IMR-90 (cell line): ENCODE data around the gene LTN1. TPM values are rescaled to one million over a fixed set of nuclear protein-coding genes. Genes with fewer than 3 reads are reported as not detected.

ENCODE experiments used
- ATAC-seq: fragments of 200-7000 bp; cut with Tn5 transposase; 2 replicates; pipeline ENCODE4 v1.9.1; 2020; ENCODE audit warnings: low read depth, mild to moderate bottlenecking, moderate library complexity
- BruUV-seq: library from RNA; stranded (reverse); fragments of 400-500 nt; replicated peaks from 2 replicates; lab custom pipeline; 2021; lab: Mats Ljungman, UMichigan
- CTCF ChIA-PET: fragments of 300-600 bp; formaldehyde crosslinking; extraction: SDS; loops from one replicate; lab custom pipeline; 2021; ENCODE audit warnings: antibody characterized with exemption; lab: Yijun Ruan, JAX
- POLR2A ChIA-PET: fragments of 300-600 bp; sonication (Branson Sonifier 250); formaldehyde crosslinking; loops from one replicate; lab custom pipeline; 2022; ENCODE audit warnings: antibody characterized with exemption; ENCODE audit not compliant: unreplicated experiment; lab: Charles Lee
- DNase-seq: peaks from one replicate; pipeline ENCODE4 v3.0.0; 2013
- H2AFZ ChIP-seq: replicated peaks from 2 replicates; pipeline ENCODE3; 2013; ENCODE audit warnings: low read length, mild to moderate bottlenecking; ENCODE audit not compliant: poor library complexity
- H2AK5ac ChIP-seq: 2 replicates; pipeline ENCODE4 v1.6.1; 2013; ENCODE audit warnings: low read depth, low read length, inconsistent platforms
- H2AK9ac ChIP-seq: replicated peaks from 2 replicates; pipeline ENCODE3; 2013; ENCODE audit warnings: mild to moderate bottlenecking, low read depth, low read length, moderate library complexity; ENCODE audit not compliant: poor library complexity
- H2BK120ac ChIP-seq: 2 replicates; pipeline ENCODE4 v1.6.1; 2013; ENCODE audit warnings: low read depth, low read length, inconsistent platforms
- H2BK15ac ChIP-seq: 3 replicates; pipeline ENCODE4 v1.6.1; 2013; ENCODE audit warnings: low read depth, low read length, inconsistent platforms
- H2BK20ac ChIP-seq: 2 replicates; pipeline ENCODE4 v1.6.1; 2013; ENCODE audit warnings: low read depth, mild to moderate bottlenecking, inconsistent platforms, low read length, moderate library complexity
- H2BK5ac ChIP-seq: 2 replicates; pipeline ENCODE4 v1.6.1; 2013; ENCODE audit warnings: mild to moderate bottlenecking, low read depth, low read length, inconsistent platforms; ENCODE audit not compliant: poor library complexity, severe bottlenecking
- H3K14ac ChIP-seq: replicated peaks from 2 replicates; pipeline ENCODE4 v1.6.1; 2013; ENCODE audit warnings: low read depth, low read length, inconsistent platforms
- H3K18ac ChIP-seq: 2 replicates; pipeline ENCODE4 v1.6.1; 2013; ENCODE audit warnings: low read depth, low read length, control low read depth
- H3K23ac ChIP-seq: 2 replicates; pipeline ENCODE4 v1.6.1; 2013; ENCODE audit warnings: low read depth, low read length, inconsistent platforms
- H3K27ac ChIP-seq: 2 replicates; pipeline ENCODE4 v1.5.1; 2013; ENCODE audit warnings: mild to moderate bottlenecking, control low read depth, low read length; ENCODE audit not compliant: insufficient read depth
- H3K27me3 ChIP-seq: 2 replicates; pipeline ENCODE4 v1.6.1; 2013; ENCODE audit warnings: low read length; ENCODE audit not compliant: control insufficient read depth, insufficient read depth
- H3K36me3 ChIP-seq: 2 replicates; pipeline ENCODE4 v1.6.1; 2013; ENCODE audit warnings: low read length, mixed read lengths; ENCODE audit not compliant: control insufficient read depth, insufficient read depth
- H3K4ac ChIP-seq: 2 replicates; pipeline ENCODE4 v1.6.1; 2013; ENCODE audit warnings: low read depth, low read length, inconsistent platforms
- H3K4me1 ChIP-seq: 2 replicates; pipeline ENCODE4 v1.6.1; 2013; ENCODE audit warnings: low read length, mixed read lengths; ENCODE audit not compliant: control insufficient read depth, insufficient read depth
- H3K4me2 ChIP-seq: 2 replicates; pipeline ENCODE4 v1.6.1; 2013; ENCODE audit warnings: low read depth, mild to moderate bottlenecking, control low read depth, low read length, moderate library complexity
- H3K4me3 ChIP-seq: 2 replicates; pipeline ENCODE4 v1.5.1; 2013; ENCODE audit warnings: low read depth, mild to moderate bottlenecking, control low read depth, low read length, moderate library complexity; ENCODE audit not compliant: insufficient read depth
- H3K56ac ChIP-seq: 2 replicates; pipeline ENCODE4 v1.6.1; 2013; ENCODE audit warnings: low read length, inconsistent platforms; ENCODE audit not compliant: insufficient read depth; ENCODE audit errors: extremely low read depth
- H3K79me1 ChIP-seq, 2 experiments: 2 replicates each; pipeline ENCODE4 v1.6.1; 2013; ENCODE audit warnings: low read length in 2 of 2, inconsistent platforms in 1 of 2, low read depth in 1 of 2
- H3K9ac ChIP-seq: 2 replicates; pipeline ENCODE4 v1.6.1; 2013; ENCODE audit warnings: low read depth, low read length, control low read depth
- H3K9me1 ChIP-seq: 2 replicates; pipeline ENCODE4 v1.6.1; 2013; ENCODE audit warnings: low read length, inconsistent platforms; ENCODE audit not compliant: insufficient read depth
- H3K9me3 ChIP-seq: 2 replicates; pipeline ENCODE4 v1.6.1; 2013; ENCODE audit warnings: low read length; ENCODE audit not compliant: control insufficient read depth, insufficient read depth
- H4K20me1 ChIP-seq: 2 replicates; pipeline ENCODE4 v1.6.1; 2013; ENCODE audit warnings: low read length, inconsistent platforms; ENCODE audit not compliant: insufficient read depth
- H4K5ac ChIP-seq: 2 replicates; pipeline ENCODE4 v1.6.1; 2013; ENCODE audit warnings: mild to moderate bottlenecking, low read depth, low read length, control low read depth
- H4K8ac ChIP-seq, 2 experiments: 2 replicates each; pipeline ENCODE4 v1.6.1; 2013; ENCODE audit warnings: low read depth in 2 of 2, low read length in 2 of 2, control low read depth in 1 of 2, inconsistent platforms in 1 of 2
- H4K91ac ChIP-seq: 2 replicates; pipeline ENCODE4 v1.6.1; 2013; ENCODE audit warnings: low read depth, low read length, inconsistent platforms; ENCODE audit not compliant: insufficient read depth
- BHLHE40 ChIP-seq: fragments of 150-350 bp; IDR thresholded peaks from 2 replicates; pipeline ENCODE4 v1.6.1; 2016; ENCODE audit warnings: mild to moderate bottlenecking, low read depth, low read length
- CEBPB ChIP-seq: IDR thresholded peaks from 2 replicates; pipeline ENCODE4 v1.6.1; 2012; ENCODE audit warnings: low read depth, low read length, improper control_type of control experiment
- CHD1 ChIP-seq: IDR thresholded peaks from 2 replicates; pipeline ENCODE4 v1.6.1; 2012; ENCODE audit warnings: low read depth, low read length, improper control_type of control experiment
- CTCF ChIP-seq: conservative IDR thresholded peaks from 2 replicates; pipeline ENCODE4 v1.5.1; 2012; ENCODE audit warnings: mild to moderate bottlenecking, low read depth, low read length, improper control_type of control experiment
- ELK1 ChIP-seq: fragments of 150-350 bp; IDR thresholded peaks from 2 replicates; pipeline ENCODE4 v1.6.1; 2016; ENCODE audit warnings: low read depth, mild to moderate bottlenecking, low read length, moderate library complexity, borderline replicate concordance
- FOS ChIP-seq: fragments of 150-350 bp; IDR thresholded peaks from 2 replicates; pipeline ENCODE4 v1.6.1; 2016; ENCODE audit warnings: low read depth, low read length
- MAZ ChIP-seq: IDR thresholded peaks from 2 replicates; pipeline ENCODE4 v1.6.1; 2012; ENCODE audit warnings: low read depth, mild to moderate bottlenecking, low read length, improper control_type of control experiment, moderate library complexity, borderline replicate concordance
- MXI1 ChIP-seq: IDR thresholded peaks from 2 replicates; pipeline ENCODE4 v1.6.1; 2012; ENCODE audit warnings: low read depth, mild to moderate bottlenecking, low read length, moderate library complexity, borderline replicate concordance
- NFE2L2 ChIP-seq: fragments of 150-350 bp; IDR thresholded peaks from 2 replicates; pipeline ENCODE4 v1.6.1; 2016; ENCODE audit warnings: low read depth, mild to moderate bottlenecking, low read length
- POLR2A ChIP-seq: IDR thresholded peaks from 2 replicates; pipeline ENCODE4 v1.6.1; 2012; ENCODE audit warnings: mild to moderate bottlenecking, low read depth, low read length
- RAD21 ChIP-seq: IDR thresholded peaks from 2 replicates; pipeline ENCODE4 v1.6.1; 2012; ENCODE audit warnings: low read length, improper control_type of control experiment
- RCOR1 ChIP-seq: IDR thresholded peaks from 2 replicates; pipeline ENCODE4 v1.6.1; 2012; ENCODE audit warnings: mild to moderate bottlenecking, low read length, improper control_type of control experiment; ENCODE audit not compliant: insufficient replicate concordance
- RFX5 ChIP-seq: IDR thresholded peaks from 2 replicates; pipeline ENCODE4 v1.8.0; 2012; ENCODE audit warnings: low read depth, mild to moderate bottlenecking, low read length, moderate library complexity
- SMC3 ChIP-seq: fragments of 150-350 bp; IDR thresholded peaks from 2 replicates; pipeline ENCODE4 v1.6.1; 2016; ENCODE audit warnings: low read depth, mild to moderate bottlenecking, antibody characterized with exemption, low read length, moderate library complexity
- USF2 ChIP-seq: fragments of 150-350 bp; IDR thresholded peaks from 2 replicates; pipeline ENCODE4 v1.6.1; 2017; ENCODE audit warnings: mild to moderate bottlenecking, antibody characterized with exemption, low read length, low read depth
- WGBS, 2 experiments: methylation state at CpG; one replicate each; pipeline versions ENCODE4 v1.1.5 to v1.1.7; 2013; ENCODE audit warnings: missing lambda C conversion rate in 2 of 2; ENCODE audit not compliant: insufficient read length in 1 of 2; ENCODE audit errors: extremely low coverage in 2 of 2; 5-methylcytosine and 5-hydroxymethylcytosine counted together
- dilution Hi-C: fragments of 300-500 bp; cut with HindIII; formaldehyde crosslinking; loops from one replicate; pipeline ENCODE4 v1.14.3; 2018; ENCODE audit warnings: low sequenced_read_pairs; ENCODE audit not compliant: unreplicated experiment
- in situ Hi-C: fragments of 300-500 bp; cut with MboI; formaldehyde crosslinking; loops from 3 replicates; pipeline ENCODE4 v1.14.3; 2019; ENCODE audit warnings: low sequenced_read_pairs, inconsistent platforms, mixed read lengths
- intact Hi-C: fragments of 100-400 bp; cut with micrococcal nuclease; formaldehyde crosslinking; loops from 2 replicates; pipeline ENCODE4 v1.10.0; 2022
- polyA plus RNA-seq, 3 experiments: library from polyadenylated mRNA; depleted of rRNA; stranded (reverse); fragments of >200 nt; gene quantifications; 2 replicates each; pipeline ENCODE4 v1.2.3, GENCODE V29; 2012; ENCODE audit warnings: low replicate concordance in 1 of 3
- total RNA-seq: library from RNA; depleted of rRNA; stranded (reverse); fragments of >200 nt; gene quantifications from 2 replicates; pipeline ENCODE4 v1.2.3, GENCODE V29; 2012

LTN1 gene
- total and polyA plus RNA-seq, 2 of the 4 experiments (the other 2 are of a cell fraction): 6.7 to 35.5 TPM

- BruUV-seq: no TSS peak
- Histone ChIP-seq H2BK20ac (no peak overlapping the region), H3K9me3 (peaks cover 4% of the 10 kb centered on the region), H3K4ac (no peak overlapping the region), H3K4me1 (peaks cover 3% of the 10 kb centered on the region), H3K14ac (no peak overlapping the region), H3K23ac (no peak overlapping the region), H3K9ac (no peak overlapping the region), H4K91ac (no peak overlapping the region), H2AFZ (no peak overlapping the region), H3K36me3 (no peaks in the 10 kb centered on the region), H2BK120ac (no peak overlapping the region), H2AK5ac (no peak overlapping the region), H2BK5ac (no peak overlapping the region), H3K4me3 (no peak overlapping the region), H3K18ac (no peak overlapping the region), H3K4me2 (no peak overlapping the region), H4K8ac (no peak overlapping the region), H4K5ac (no peak overlapping the region), H3K79me1 (no peaks in the 10 kb centered on the region), H3K27ac (no peak overlapping the region), H2BK15ac (no peak overlapping the region), H3K56ac (no peak overlapping the region), H2AK9ac (no peak overlapping the region), H4K20me1 (no peaks in the 10 kb centered on the region), H3K27me3 (no peaks in the 10 kb centered on the region), H3K9me1 (no peaks in the 10 kb centered on the region; the same call in 1 of the 2 replicates)
- intact Hi-C loops (no loop called here), dilution Hi-C loops (no loop called here), in situ Hi-C loops (no loop called here)
- ChIA-PET POLR2A (no interaction called here), CTCF (no interaction called here)
- 70% methylated on average over 2 of the region's 2 CpGs; no CpG with 5 or more reads in 1 of the 2 experiments for WGBS, 2 experiments
- no peak for TF ChIP-seq CTCF
- no peak for TF ChIP-seq CEBPB
- TF ChIP-seq BHLHE40: no peak
- no peak for TF ChIP-seq RFX5
- TF ChIP-seq MAZ: no peak
- TF ChIP-seq RCOR1: no peak
- no peak for TF ChIP-seq FOS
- TF ChIP-seq POLR2A: no peak
- no peak for TF ChIP-seq MXI1
- TF ChIP-seq USF2: no peak
- TF ChIP-seq NFE2L2: no peak
- TF ChIP-seq ELK1: no peak
- no peak for TF ChIP-seq RAD21
- TF ChIP-seq CHD1: no peak
- no peak for TF ChIP-seq SMC3
- ATAC-seq: no peak
- no peak for DNase-seq
These were observed 92.2 kb downstream of the LTN1 start for GRCh38 chr21:28900481-28900880.
